ENCODE results near the gene ACADSB. TPM values are rescaled to one million over a fixed set of nuclear protein-coding genes. Genes with fewer than 3 reads are reported as not detected.
A peak's percentile ranks its signal among the peaks of the same experiment; 100 is the strongest.

The ACADSB gene
- total RNA-seq, 1 donor from 2014 or later: 4.4 TPM

- DNase-seq (ENCODE audit: extremely low read depth, low read depth, low spot score): no peak
These were observed 8.7 kb upstream of the ACADSB start for GRCh38 chr10:123000155-123000554.

- no peak for DNase-seq (ENCODE audit: extremely low read depth, low read depth, low spot score)
These were observed 7.4 kb upstream of the ACADSB start for GRCh38 chr10:123001370-123001769.

GRCh38 chr10:123004298-123004697, 4.5 kb upstream of the ACADSB start:
- DNase-seq (ENCODE audit: extremely low read depth, low read depth, low spot score): no peak

- peak; percentile 23 for DNase-seq (ENCODE audit: extremely low read depth, low read depth, low spot score)
These were observed 1.1 kb upstream of the ACADSB start for GRCh38 chr10:123007558-123008354.

- DNase-seq (ENCODE audit: extremely low read depth, low read depth, low spot score): no peak
These were observed 457 bp downstream of the ACADSB start for GRCh38 chr10:123009105-123009820.

- no peak for DNase-seq (ENCODE audit: extremely low read depth, low read depth, low spot score)
These were observed 3.2 kb downstream of the ACADSB start for GRCh38 chr10:123011987-123012386.

GRCh38 chr10:123013456-123014419, 4.9 kb downstream of the ACADSB start:
- no peak for DNase-seq (ENCODE audit: extremely low read depth, low read depth, low spot score)

- no peak for DNase-seq (ENCODE audit: extremely low read depth, low read depth, low spot score)
These were observed 6.0 kb downstream of the ACADSB start for GRCh38 chr10:123014772-123015171.

GRCh38 chr10:123016228-123016627, 7.4 kb downstream of the ACADSB start:
- no peak for DNase-seq (ENCODE audit: extremely low read depth, low read depth, low spot score)

GRCh38 chr10:123017421-123018165, 8.8 kb downstream of the ACADSB start:
- DNase-seq (ENCODE audit: extremely low read depth, low read depth, low spot score): no peak

- DNase-seq (ENCODE audit: extremely low read depth, low read depth, low spot score): no peak
These were observed 9.7 kb downstream of the ACADSB start for GRCh38 chr10:123018531-123018930.

- DNase-seq (ENCODE audit: extremely low read depth, low read depth, low spot score): no peak
These were observed 10.5 kb downstream of the ACADSB start for GRCh38 chr10:123019264-123019663.

GRCh38 chr10:123019941-123020703, 11.3 kb downstream of the ACADSB start:
- DNase-seq (ENCODE audit: extremely low read depth, low read depth, low spot score): no peak

- DNase-seq (ENCODE audit: extremely low read depth, low read depth, low spot score): no peak
These were observed 12.7 kb downstream of the ACADSB start for GRCh38 chr10:123021517-123021916.

- DNase-seq (ENCODE audit: extremely low read depth, low read depth, low spot score): no peak
These were observed 15.7 kb downstream of the ACADSB start for GRCh38 chr10:123024540-123024939.

- no peak for DNase-seq (ENCODE audit: extremely low read depth, low read depth, low spot score)
These were observed 17.5 kb downstream of the ACADSB start for GRCh38 chr10:123026302-123026701.

- DNase-seq (ENCODE audit: extremely low read depth, low read depth, low spot score): no peak
These were observed 19.1 kb downstream of the ACADSB start for GRCh38 chr10:123027861-123028260.

GRCh38 chr10:123031124-123031523, 22.3 kb downstream of the ACADSB start:
- DNase-seq (ENCODE audit: extremely low read depth, low read depth, low spot score): no peak

GRCh38 chr10:123034332-123034731, 25.5 kb downstream of the ACADSB start:
- no peak for DNase-seq (ENCODE audit: extremely low read depth, low read depth, low spot score)

Data from glomerular endothelial cell (primary cell).